Inferior parietal cortex (tissue), 1 donor: Measurements from ENCODE around the gene SNX3.
A peak's percentile ranks its signal among the peaks of the same experiment; 100 is the strongest.
"Not testable (repeated sequence)": the region's sequence is repeated elsewhere in the genome, so short reads cannot be mapped to it uniquely, and the experiment has no call there.

Experiments
- DNase-seq: peaks from one replicate; pipeline ENCODE4 v3.0.0-alpha.2; 2016; ENCODE audit errors: extremely low spot score

Gene SNX3

DNA sequence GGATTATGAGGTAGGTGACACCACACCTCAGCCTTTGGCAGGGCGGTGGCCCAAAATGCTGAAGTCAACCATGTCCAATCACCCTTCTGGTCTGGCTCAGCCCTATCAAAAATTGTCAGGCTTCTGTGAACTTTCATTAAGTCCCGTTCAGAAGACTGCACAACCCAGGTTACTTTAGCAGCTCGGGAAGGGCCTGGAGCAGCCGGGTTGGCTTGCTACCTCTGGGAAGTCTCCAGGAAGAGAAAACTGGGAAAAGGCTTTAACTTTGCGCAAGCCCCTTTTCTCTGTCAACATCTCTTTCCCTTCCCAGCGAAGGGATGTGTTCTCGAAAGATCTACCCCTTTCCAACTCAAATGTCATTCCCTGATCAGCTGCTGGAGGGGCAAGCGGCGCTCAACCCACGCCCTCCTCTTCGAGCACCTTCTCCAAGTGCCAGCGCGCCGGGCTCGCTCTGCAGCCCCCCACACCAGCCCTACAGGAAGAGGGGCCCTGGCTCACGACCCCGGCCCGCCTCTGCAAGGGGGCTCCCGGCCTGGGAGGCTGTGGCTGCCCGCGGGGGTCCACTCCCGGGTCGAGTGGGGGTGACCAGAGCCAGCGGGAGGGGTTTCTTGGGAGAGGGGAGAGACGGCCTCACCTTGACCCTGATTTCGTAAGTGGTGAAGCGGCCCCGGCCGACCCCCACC, 573 bp downstream of the SNX3 start:
- peak; percentile 60 for DNase-seq

GRCh38 chr6:108254433-108255410, 6.1 kb downstream of the SNX3 start:
- no peak for DNase-seq

- no peak for DNase-seq
Measured at GRCh38 chr6:108253241-108253640, 7.6 kb downstream of the SNX3 start.

DNA sequence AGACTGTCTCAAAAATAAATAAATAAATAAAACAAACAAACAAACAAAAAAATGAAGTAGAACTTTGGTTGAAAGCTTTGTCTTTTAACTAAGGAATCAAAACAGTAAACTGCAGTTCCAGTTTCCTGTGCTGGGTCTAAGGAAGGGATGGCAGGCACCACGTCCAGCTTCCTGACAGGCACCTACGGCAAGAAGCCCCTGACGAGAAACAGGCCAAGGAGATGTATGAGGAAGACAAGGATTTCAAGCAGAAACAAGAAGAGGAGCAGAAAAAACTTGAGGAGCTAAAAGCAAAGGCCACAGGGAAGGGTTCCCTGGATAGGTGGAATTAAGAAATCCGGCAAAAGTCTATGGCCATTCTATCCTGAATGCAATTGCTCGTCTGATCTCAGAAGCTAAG, 8.8 kb downstream of the SNX3 start:
- DNase-seq, result no peak

DNA sequence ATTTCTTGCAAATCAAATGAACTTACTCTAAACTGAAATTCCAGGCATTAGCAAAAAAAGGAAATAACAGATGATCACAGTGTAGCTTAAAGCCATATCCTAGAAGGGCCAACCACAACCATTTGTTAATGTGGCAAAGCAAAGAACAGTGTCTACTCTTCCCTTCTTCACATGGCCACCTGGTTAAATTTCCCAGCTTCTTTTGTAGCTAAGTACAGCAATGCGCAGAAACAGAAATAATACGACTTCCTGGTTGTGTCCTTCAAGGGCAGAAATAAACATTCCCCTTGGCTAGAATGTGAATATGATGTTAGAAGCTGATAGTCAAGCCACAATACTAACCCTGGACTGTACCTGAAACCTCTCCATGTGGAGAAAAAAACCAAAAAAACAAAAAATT, 9.6 kb downstream of the SNX3 start:
- no peak for DNase-seq

DNA sequence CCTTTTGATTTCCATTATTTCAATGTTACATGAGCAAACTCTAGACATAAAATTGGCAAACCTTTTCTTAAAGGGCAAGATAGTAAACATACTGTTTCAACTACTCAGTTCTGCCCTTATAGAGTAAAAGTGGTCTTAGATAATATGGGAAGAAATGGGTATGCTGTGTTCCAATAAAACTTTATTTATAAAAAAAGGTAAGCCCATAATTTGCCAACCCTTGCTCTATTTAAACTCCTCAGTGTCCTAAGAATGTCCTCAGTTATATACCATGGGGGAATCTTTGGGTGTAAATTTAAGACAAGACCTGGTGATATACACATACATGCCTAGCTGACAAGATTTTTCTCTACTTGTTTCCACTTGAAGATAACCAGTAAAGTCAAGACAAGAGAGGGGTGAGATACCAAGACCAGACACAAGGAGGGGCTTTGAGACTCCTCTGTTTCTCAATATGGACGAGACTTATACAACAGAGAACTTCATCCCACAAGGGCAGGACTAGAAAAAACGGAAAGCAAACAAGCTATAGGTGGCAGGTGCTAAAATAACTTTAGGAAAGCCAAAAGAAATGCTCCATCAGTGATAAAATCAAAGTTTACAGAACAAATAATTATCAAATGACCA, 10.5 kb downstream of the SNX3 start:
- no peak for DNase-seq

GRCh38 chr6:108247965-108248536, 12.8 kb downstream of the SNX3 start:
- DNase-seq, result no peak

DNA sequence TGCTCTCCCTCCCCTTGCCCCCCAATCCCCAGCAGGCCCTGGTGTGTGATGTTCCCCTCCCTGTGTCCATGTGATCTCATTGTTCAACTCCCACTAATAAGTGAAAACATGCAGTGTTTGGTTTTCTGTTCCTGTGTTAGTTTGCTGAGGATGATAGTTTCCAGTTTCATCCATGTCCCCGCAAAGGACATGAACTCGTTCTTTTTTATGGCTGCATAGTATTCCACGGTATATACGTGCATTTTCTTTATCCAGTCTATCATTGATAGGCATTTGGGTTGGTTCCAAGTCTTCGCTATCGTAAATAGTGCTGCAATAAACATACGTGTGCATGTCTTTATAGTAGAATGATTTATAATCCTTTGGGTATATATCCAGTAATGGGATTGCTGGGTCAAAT, 15.7 kb downstream of the SNX3 start:
- DNase-seq, result not testable (repeated sequence)

DNA sequence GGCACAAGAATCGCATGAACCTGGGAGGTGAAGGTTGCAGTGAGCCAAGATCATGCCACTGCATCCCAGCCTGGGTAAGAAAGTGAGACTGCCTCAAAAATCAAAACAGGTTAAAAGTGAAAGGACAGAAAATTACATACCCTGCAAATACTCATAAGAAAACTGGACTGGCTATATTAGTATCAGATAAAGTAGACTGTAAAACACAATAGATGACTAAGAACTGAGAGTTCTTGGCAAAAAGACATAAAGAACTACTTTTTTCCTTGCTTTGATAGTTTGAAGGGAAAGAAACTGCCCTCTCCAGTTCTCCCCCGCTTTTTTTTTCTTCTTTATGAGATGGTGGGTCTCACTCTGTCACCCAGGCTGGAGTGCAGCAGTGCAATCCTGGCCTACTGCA, 17.0 kb downstream of the SNX3 start:
- no peak for DNase-seq

DNA sequence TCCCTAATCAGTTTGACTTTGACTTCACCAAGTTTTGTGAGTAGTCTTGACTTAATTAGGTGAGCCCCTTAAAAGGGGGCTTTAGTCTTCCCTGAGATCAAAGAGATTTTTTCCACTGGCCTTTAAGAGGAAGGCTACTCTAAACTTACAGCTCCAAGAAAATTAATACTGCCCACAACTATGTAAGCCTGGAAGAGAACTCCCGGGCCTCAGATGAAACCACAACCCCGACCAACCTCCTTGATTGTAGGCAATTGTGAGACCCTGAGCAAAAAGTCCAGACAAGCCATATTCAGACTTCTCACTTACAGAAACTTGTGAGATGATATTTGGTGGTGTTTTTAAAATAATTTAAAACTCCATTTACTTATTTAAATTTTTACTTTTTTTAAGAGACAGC, 18.1 kb downstream of the SNX3 start:
- DNase-seq, result no peak

DNA sequence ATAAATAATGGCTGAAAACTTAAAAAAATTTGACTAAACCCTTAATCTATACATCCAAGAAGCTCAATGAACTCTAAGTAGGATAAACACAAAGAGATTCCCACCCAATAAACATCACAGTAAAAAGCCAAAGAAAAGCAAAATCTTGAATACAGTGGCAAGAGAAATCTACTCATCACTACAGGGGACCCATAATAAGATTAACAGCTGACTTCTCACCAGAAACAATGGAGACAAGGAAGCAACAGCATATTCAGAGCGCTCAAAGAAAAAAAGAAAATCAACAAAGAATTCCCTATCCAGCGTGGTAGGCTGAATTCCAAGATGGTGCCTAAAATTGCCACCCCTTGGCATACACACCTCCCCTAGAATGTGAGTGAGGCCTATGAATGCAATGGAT, 18.6 kb downstream of the SNX3 start:
- no peak for DNase-seq

- no peak for DNase-seq
Measured at GRCh38 chr6:108238322-108238721, 22.5 kb downstream of the SNX3 start.

- no peak for DNase-seq
Measured at GRCh38 chr6:108236791-108237190, 24.0 kb downstream of the SNX3 start.

GRCh38 chr6:108235127-108235526, 25.7 kb downstream of the SNX3 start:
- DNase-seq, result no peak

DNA sequence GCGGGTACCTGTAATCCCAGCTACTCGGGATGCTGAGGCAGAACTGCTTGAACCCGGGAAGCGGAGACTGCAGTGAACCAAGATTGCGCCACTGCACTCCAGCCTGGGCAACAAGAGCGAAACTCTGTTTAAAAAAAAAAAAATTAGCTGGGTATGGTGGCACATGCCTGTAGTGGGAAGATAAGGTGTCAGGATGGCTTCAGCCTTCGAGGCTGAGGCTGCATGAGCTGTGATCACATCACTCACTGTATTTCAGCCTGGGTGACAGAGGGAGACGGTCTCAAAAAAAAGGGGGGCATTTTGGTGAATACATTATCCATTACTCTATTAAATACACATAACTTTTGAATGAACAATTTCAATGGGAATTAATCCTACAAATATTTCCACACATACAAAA, 32.4 kb downstream of the SNX3 start:
- no peak for DNase-seq

GRCh38 chr6:108227290-108227689, 33.5 kb downstream of the SNX3 start:
- no peak for DNase-seq

DNA sequence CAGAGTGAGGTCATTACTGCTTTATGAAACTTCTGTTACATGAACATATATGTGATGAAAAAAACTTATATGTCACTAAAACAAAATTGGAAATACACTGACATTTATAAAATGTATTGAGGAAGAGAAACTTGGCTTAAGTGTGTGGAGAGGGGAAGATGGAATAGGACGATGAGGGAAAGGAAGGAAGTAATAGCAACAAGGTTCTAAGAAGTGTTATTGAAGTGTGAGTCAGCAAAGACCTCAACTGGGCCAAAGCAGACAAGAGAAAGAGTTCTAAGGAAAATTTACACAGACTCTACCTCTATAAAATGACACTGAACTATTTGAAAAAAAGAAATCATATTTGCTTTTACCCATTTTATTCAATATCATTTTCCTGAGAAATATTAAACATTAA, 38.3 kb downstream of the SNX3 start:
- no peak for DNase-seq

GRCh38 chr6:108222064-108222463, 38.8 kb downstream of the SNX3 start:
- DNase-seq, result no peak

DNA sequence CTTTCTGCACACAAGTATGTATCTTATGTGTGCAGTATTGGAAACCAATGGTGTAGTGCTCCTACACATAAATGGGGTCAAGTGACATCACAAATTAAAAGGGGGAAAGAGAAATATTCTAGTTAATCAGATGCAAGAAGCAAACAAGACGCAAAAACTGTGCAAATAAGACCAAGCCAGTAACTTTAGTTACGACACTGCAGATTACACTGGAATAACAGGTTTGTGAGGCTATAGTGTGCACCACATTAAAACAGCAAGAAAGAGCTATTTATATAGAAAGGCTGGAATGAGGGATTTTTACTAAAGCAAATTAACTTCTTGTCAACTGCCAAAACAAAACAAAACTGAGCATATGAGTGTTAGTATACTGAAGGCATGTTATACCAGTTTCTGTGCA, 49.2 kb downstream of the SNX3 start:
- no peak for DNase-seq

GRCh38 chr6:108210556-108210955, 50.3 kb downstream of the SNX3 start:
- DNase-seq, result no peak

DNA sequence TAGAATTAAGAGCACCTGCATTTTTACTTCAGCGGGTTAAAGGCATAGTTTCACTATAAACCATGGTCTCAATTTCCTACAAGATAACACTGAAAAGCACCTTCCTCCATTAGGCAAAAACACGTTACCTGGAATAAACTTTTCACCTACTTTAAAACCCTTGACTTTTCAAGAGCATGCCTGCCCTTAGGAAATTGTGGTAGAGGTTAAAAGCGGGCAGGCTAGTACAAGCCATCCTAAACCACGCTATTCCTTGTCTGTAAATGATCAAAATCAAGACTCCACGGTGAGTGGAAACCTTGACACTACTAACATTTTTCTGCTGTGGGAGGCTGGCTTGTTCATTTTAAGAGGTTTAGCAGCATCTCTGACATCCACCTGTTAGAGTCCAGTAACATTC, 51.1 kb downstream of the SNX3 start:
- no peak for DNase-seq

GRCh38 chr6:108207013-108207412, 53.8 kb downstream of the SNX3 start:
- DNase-seq, result no peak
